Brain microvascular endothelial cell (primary cell): Measurements from ENCODE around the gene CCDC47.

Experiments used
- DNase-seq: peaks from one replicate; pipeline ENCODE4 v3.0.0-alpha.2; 2020
- H3K27ac ChIP-seq: fragments of 250-450 bp; sonication (Bioruptor Pico); 2 replicates; pipeline ENCODE4 v1.5.1; 2020; ENCODE audit warnings: mild to moderate bottlenecking, moderate library complexity
- H3K27me3 ChIP-seq: fragments of 250-450 bp; sonication (Bioruptor Pico); replicated peaks from 2 replicates; pipeline ENCODE4 v1.5.1; 2020; ENCODE audit warnings: mild to moderate bottlenecking
- H3K36me3 ChIP-seq: fragments of 250-450 bp; sonication (Bioruptor Pico); replicated peaks from 2 replicates; pipeline ENCODE4 v1.5.1; 2020; ENCODE audit warnings: mild to moderate bottlenecking
- H3K4me3 ChIP-seq: 2 replicates; pipeline ENCODE4 v1.5.1; 2011; ENCODE audit warnings: low read depth, mild to moderate bottlenecking, control low read depth, low read length, moderate library complexity
- in situ Hi-C: cut with HindIII; loops from 2 replicates; pipeline ENCODE4 v1.10.0; 2017; ENCODE audit warnings: low sequenced_read_pairs, low pct_ligation_motif_present
- TF ChIP-seq, protein P1 (sequence below): IDR thresholded peaks from 2 replicates; pipeline ENCODE4 v1.5.1; 2011; ENCODE audit warnings: low read depth, mild to moderate bottlenecking, moderate library complexity, low read length, control low read depth, inconsistent platforms; ENCODE audit errors: missing control alignments

CCDC47 gene

GRCh38 chr17:63766754-63767153, 6.6 kb downstream of the CCDC47 start:
- no peak overlapping the region for H3K27ac ChIP-seq
- in situ Hi-C loops: no loop called here
- TF ChIP-seq, protein P1, sequence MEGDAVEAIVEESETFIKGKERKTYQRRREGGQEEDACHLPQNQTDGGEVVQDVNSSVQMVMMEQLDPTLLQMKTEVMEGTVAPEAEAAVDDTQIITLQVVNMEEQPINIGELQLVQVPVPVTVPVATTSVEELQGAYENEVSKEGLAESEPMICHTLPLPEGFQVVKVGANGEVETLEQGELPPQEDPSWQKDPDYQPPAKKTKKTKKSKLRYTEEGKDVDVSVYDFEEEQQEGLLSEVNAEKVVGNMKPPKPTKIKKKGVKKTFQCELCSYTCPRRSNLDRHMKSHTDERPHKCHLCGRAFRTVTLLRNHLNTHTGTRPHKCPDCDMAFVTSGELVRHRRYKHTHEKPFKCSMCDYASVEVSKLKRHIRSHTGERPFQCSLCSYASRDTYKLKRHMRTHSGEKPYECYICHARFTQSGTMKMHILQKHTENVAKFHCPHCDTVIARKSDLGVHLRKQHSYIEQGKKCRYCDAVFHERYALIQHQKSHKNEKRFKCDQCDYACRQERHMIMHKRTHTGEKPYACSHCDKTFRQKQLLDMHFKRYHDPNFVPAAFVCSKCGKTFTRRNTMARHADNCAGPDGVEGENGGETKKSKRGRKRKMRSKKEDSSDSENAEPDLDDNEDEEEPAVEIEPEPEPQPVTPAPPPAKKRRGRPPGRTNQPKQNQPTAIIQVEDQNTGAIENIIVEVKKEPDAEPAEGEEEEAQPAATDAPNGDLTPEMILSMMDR: no peak
- DNase-seq: no peak
- H3K27me3 ChIP-seq: no peaks in the 10 kb centered on the region
- H3K36me3 ChIP-seq: peaks cover 28% of the 10 kb centered on the region
- H3K4me3 ChIP-seq: no peak overlapping the region

GRCh38 chr17:63764716-63765115, 8.7 kb downstream of the CCDC47 start:
- no peak for DNase-seq
- in situ Hi-C loops: no loop called here
- Histone ChIP-seq H3K4me3 (no peak overlapping the region), H3K36me3 (peaks cover 35% of the 10 kb centered on the region), H3K27me3 (no peaks in the 10 kb centered on the region), H3K27ac (no peak overlapping the region)
- TF ChIP-seq, protein P1: no peak

- Histone ChIP-seq H3K27ac (no peak overlapping the region), H3K36me3 (peaks cover 48% of the 10 kb centered on the region), H3K4me3 (no peak overlapping the region), H3K27me3 (no peaks in the 10 kb centered on the region)
- in situ Hi-C loops: no loop called here
- TF ChIP-seq, protein P1: no peak
- no peak for DNase-seq
These were observed 11.0 kb downstream of the CCDC47 start for GRCh38 chr17:63762161-63763078.

- Histone ChIP-seq H3K27ac (no peak overlapping the region), H3K36me3 (peaks cover 60% of the 10 kb centered on the region), H3K27me3 (no peaks in the 10 kb centered on the region), H3K4me3 (no peak overlapping the region)
- TF ChIP-seq, protein P1: no peak
- in situ Hi-C loops: no loop called here
- no peak for DNase-seq
These were observed 12.4 kb downstream of the CCDC47 start for GRCh38 chr17:63760771-63761539.

DNA sequence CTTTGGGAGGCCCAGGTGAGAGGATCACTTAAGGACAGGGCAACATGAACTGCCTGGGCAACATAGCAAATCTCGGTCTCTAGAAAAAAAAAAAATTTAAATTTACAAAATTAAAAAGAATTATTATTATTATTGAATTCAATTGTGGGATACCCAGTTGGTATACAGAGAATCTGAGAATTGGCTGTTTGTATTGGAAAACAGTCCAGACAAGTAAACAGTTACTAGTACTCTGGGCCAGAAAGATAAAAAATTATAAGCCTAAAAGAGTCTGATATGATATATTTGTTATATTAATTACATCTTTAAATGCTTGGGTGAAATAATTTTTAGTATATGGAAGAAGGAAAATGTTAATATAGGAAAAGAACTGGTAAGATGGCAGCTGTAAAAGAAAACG, 15.0 kb downstream of the CCDC47 start:
- TF ChIP-seq, protein P1: no peak
- DNase-seq: no peak
- Histone ChIP-seq H3K4me3 (no peak overlapping the region), H3K27ac (no peak overlapping the region), H3K36me3 (peaks cover 58% of the 10 kb centered on the region), H3K27me3 (no peaks in the 10 kb centered on the region)
- in situ Hi-C loops: no loop called here
